Measurements from ENCODE around the gene AWAT1.
"Not testable (repeated sequence)": the region's sequence is repeated elsewhere in the genome, so short reads cannot be mapped to it uniquely, and the experiment has no call there.

AWAT1 gene

DNA sequence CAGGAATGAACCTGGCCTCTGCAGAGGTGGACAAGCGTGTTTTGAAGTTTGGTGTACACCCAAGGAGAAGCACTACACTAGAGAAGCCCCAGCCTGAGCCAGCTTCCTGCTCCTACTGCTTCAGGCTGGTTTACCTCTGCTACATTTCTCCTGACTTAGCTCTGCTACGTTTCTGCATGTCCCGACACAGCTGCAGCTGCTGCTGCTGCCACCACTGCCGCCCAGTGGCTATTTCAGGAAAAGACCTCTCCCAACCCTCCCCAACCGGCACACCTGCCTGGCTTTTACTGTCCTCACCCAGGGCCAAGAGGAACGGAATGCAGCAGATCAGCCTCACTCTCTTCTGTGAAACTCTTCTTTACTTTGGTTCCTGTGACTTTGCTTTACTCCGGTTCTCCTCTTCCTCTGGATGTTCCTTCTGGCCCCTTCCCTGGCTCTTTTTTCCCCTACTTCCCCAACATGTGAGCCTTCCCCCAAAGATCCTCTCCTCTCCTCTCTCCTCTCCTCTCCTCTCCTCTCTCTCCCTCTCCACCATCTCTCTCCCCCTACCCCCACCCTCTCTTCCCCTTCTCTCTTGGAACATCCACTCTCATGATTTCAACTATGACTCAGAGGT, 28.6 kb downstream of the AWAT1 start:
- no peak for DNase-seq

DNA sequence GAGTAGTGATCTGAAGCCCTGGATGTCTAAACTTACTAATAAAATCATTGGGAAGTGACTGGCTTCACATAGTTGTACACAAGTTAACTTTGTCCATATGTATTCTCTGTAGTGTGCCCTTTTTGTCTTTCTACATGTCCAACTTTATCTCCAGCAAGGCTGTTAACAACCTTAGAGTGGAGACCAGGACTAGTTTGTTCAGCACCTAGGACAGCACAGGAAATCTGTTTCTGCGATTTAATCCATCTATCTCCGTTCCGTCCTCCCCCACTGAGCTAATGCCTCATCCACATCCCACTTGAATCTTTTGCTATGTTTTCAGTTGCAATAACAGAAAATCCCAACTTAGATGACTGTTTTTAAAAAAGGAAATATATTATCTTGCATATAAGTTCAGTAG, 30.3 kb downstream of the AWAT1 start:
- DNase-seq = no peak

DNA sequence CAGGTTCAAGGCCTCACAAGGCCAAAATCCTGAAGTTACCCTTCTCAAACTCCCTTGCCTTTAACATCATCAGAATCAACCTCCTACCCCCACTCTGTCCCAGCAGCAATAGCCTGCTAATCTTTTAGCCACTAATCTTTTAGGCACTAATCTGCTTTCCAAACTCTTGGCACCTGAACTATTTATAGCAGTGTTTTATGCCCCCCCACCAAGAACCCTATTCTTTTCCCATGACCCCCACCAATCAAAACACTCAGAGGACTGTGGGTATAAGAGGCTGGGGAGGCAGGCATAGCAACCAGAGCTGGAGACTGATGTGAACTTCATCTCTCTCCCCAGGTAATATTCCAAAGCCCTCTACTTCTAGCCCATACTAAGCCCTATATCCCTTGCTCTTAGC, 33.6 kb downstream of the AWAT1 start, which contains the start of gene ARR3:
ARR3 (plus strand) TSS at position 301 of the 400 bp plus-strand sequence. CDS start 1,052 bp downstream, outside the sequence.
- no peak for DNase-seq

DNA sequence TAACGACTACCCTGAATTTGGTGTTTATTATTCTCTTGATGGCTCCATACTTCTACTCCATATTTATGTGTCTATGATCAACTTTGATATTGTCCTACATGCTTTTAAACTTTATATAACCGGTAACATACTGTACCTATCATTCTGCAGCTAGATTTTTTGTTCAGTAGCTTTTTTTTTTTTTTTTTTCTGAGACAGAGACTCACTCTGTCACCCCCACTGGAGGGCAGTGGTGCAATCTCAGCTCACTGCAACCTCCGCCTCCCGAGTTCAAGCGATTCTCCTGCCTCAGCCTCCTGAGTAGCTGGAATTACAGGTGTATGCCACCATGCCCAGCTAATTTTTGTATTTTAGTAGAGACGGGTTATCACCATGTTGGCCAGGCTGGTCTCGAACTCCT, 39.6 kb downstream of the AWAT1 start:
- DNase-seq = not testable (repeated sequence)

DNA sequence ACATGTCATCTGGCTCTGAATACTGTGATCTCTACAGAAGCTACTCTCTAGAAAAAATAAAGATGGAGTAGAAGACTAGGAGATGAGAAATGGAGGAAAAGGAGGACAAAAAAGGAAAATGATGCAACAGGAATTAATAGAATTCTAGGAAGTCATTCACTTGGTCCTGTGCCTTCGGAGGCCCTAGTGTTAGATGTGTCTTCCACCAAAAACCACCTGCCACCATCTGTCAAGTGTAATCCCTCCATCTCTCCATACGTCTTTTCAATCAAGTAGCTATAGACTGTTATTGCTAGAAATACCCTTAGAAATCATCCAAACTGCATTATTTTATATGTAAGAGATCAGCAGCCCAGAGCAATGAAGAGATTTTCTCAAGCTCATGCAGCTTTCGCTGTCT, 44.6 kb downstream of the AWAT1 start:
- DNase-seq = no peak

DNA sequence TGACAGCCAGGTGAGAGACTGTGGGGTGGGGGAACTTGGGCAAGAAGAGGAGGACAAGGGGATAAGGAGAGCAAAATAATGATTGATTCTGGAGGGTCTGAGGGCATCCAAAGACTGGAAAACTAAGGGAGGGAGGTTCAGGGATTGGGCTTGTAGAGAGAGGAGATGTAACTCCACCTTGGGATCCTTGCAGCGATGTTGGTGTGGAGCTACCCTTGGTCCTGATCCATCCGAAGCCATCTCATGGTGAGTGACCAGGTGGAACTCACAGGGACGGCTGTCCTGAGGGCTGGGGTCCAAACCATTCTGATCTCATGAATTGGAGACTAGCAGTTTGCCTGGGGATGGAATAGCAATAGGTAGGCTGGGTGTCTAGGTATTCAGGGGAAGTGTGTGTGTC, 46.1 kb downstream of the AWAT1 start:
- DNase-seq = no peak

- DNase-seq = no peak
Observed at GRCh38 chrX:70281951-70282350, 47.5 kb downstream of the AWAT1 start, which contains the start of gene RAB41. Gene RAB41 (plus strand): TSS chrX:70282172. CDS start chrX:70282218, 46 bp downstream.

DNA sequence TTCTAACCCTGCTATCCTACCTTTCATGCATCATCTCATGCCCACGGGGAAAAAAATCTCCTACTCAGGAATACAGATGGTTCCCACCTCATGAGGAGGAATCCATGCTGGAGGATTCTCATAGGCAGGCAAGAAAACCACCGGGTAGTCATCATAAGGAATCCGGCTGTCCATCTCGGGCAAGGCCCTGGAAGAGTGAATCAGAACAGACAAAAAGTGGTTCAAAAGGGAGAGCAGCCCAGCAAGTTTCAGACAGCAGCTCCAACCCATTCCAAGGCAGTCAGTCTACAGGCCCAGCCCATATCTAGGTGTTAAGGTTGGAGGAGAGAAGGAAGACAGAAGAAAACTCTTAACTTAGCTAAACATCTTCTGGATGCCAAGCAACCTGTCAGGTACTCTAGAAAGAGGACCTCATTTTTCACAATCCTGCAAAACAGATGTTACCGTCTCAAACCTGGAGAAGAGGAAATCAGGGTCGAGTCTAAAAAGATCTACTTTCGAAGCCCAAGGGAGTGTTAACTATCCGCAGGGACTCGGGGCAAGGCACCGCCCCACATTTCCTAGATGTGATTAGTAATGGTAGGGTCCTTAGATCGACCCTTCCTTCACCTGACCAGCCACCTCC, 54.8 kb downstream of the AWAT1 start:
- no peak for DNase-seq
